ENCODE data around the gene AK9.

DNA sequence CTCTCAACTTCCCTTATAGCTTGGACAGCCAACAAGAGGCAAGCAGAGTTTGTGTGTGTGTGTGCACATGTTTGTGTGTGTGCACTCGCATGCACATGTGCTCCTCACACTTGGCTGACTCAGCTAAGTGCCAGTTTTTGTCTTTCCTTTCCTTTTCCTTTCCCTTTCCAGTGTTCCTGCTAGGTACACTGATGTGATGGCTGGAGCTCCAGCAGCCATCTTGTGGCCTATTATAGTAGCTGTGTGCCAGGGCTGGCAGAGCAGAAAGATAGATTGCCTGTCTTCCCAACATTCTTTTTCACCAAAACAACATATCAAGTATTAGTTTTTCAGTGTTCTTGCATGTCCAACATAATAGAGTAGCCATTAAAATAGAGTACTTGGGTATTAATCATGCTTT lies 79.5 kb downstream of the AK9 start:
- TF ChIP-seq, protein P1, sequence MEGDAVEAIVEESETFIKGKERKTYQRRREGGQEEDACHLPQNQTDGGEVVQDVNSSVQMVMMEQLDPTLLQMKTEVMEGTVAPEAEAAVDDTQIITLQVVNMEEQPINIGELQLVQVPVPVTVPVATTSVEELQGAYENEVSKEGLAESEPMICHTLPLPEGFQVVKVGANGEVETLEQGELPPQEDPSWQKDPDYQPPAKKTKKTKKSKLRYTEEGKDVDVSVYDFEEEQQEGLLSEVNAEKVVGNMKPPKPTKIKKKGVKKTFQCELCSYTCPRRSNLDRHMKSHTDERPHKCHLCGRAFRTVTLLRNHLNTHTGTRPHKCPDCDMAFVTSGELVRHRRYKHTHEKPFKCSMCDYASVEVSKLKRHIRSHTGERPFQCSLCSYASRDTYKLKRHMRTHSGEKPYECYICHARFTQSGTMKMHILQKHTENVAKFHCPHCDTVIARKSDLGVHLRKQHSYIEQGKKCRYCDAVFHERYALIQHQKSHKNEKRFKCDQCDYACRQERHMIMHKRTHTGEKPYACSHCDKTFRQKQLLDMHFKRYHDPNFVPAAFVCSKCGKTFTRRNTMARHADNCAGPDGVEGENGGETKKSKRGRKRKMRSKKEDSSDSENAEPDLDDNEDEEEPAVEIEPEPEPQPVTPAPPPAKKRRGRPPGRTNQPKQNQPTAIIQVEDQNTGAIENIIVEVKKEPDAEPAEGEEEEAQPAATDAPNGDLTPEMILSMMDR (conservative IDR thresholded peaks at IDR 0.05; ENCODE audit: low read depth, low read length): no peak
- TF ChIP-seq EZH2 (IDR thresholded peaks at IDR 0.05; ENCODE audit: low read length, unreplicated experiment): no peak
- no peak for TF ChIP-seq EZH2phosphoT487 (IDR thresholded peaks at IDR 0.05; ENCODE audit: borderline replicate concordance, low read length)

All from PC-3 (cell line).